NCI-H748 (cell line): ENCODE measurements around the gene HIBCH.
"Not testable (repeated sequence)": the region's sequence is repeated elsewhere in the genome, so short reads cannot be mapped to it uniquely, and the experiment has no call there.

Experiments
- DNase-seq: peaks from one replicate; lab custom pipeline; 2025; ENCODE audit not compliant: unreplicated experiment; lab: John Stamatoyannopoulos, UW

Gene HIBCH

GRCh38 chr2:190319555-190320498 lies at the start of gene HIBCH:
TSS of gene HIBCH (minus strand) at chr2:190319826. CDS start at chr2:190319750, 76 bp downstream.
- peak; percentile 100 for DNase-seq

DNA sequence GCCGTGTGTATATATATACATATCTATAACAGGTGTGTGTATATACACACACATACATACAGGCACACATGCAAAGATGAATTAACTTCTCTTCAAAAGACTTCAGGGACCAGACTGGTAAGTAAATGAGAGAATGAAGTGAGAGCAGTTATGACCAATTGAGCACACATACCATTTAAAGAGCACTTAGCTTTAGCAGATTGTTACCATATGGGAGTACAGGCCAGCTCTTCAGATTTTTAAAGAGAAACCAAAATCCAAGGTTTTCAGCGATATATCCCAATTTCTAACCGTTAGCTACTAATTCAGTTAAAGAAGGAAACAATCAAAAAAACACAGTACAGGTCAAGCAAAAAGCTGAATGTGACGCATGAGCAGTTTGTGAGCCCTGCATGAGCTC lies 47.5 kb upstream of the HIBCH start:
- DNase-seq: no peak

GRCh38 chr2:190366248-190366753 lies 46.7 kb upstream of the HIBCH start:
- no peak for DNase-seq

DNA sequence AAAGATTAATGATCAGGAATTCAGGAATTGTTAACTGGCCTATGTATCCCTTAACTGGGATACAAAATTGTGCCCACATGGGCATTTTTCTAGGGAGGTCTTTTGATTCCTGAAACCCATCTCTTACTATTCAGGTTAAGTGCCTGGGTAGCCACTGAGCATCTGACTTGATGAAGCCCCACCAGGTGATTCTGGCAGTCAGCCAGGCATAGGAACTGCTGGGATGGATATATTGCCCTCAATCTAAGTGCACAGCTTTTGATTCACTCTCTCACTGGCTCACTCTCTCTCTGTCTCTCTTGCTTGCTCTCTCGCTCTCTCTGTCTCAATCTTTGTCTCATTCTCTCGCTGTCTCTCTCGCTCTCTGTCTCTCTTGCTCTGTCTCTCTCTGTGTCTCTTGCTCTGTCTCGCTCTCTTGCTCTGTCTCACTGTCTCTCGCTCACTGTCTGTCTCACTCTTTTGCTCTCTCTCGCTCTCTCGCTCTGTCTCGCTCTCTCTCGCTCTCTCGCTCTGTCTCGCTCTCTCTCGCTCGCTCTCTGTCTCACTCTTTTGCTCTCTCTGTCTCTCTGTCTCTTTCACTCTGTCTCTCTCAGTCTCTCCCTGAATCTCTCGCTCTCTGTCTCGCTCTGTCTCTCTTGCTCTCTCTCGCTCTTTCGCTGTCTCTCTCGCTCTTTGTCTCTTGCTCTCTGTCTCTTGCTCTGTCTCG lies 46.0 kb upstream of the HIBCH start:
- peak; percentile 84 for DNase-seq

GRCh38 chr2:190362894-190363293 lies 43.3 kb upstream of the HIBCH start:
- DNase-seq: no peak

DNA sequence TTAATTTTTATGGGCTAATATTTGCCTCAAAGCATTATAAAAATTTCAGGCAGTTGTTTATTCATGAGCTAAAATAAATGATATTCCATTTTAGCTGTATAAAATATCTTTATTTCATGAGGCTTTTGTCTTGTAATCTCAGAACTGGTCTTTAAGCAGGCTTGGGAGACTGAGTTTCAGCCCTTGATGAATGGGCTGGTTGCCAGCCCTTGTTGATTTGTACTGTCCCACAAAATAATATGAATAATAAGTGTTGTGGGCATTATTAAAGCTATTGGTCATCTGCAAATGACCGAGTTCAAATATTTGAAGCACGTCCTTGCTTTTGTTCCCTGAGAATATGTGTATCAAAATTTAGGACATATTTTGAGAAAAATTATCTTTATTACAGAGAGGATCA lies 41.9 kb upstream of the HIBCH start:
- no peak for DNase-seq

- no peak for DNase-seq
These were observed 41.3 kb upstream of the HIBCH start for GRCh38 chr2:190360965-190361364.

- no peak for DNase-seq
These were observed 40.9 kb upstream of the HIBCH start for GRCh38 chr2:190360561-190360960.

DNA sequence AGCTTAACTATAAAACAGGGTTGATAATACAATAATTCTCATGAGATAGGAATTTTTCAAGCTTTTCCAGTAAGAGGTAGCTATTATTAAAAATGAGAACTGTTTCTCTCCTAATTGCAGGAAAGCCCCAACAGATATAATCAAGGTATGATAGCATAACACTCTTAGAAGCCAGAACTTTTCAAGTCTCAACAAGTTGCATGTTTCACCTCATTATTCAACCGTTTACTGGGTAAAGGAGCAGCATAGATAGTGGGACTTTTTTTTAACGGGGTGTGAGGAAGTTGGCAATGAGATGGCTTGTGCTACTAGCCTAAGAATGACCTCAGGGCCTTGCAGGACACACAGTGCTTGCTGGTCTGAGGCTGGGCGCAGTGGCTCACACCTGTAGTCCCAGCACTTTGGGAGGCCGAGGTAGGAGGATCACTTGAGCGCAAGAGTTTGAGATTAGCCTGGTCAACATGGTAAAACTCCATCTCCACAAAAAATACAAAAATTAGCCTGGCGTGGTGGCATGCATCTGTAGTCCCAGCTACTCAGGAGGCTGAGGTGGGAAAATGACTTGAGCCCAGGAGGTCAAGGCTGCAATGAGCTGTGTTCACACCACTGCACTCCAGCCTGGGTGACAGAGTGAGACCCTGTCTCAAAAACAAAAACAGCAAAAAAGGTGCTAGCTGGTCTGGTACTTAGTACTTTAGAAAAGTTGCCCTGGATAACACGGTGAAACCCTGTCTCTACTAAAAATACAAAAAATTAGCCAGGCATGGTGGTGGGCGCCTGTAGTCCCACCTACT lies 39.2 kb upstream of the HIBCH start:
- DNase-seq: not testable (repeated sequence)

GRCh38 chr2:190357600-190357999 lies 38.0 kb upstream of the HIBCH start:
- DNase-seq: no peak

DNA sequence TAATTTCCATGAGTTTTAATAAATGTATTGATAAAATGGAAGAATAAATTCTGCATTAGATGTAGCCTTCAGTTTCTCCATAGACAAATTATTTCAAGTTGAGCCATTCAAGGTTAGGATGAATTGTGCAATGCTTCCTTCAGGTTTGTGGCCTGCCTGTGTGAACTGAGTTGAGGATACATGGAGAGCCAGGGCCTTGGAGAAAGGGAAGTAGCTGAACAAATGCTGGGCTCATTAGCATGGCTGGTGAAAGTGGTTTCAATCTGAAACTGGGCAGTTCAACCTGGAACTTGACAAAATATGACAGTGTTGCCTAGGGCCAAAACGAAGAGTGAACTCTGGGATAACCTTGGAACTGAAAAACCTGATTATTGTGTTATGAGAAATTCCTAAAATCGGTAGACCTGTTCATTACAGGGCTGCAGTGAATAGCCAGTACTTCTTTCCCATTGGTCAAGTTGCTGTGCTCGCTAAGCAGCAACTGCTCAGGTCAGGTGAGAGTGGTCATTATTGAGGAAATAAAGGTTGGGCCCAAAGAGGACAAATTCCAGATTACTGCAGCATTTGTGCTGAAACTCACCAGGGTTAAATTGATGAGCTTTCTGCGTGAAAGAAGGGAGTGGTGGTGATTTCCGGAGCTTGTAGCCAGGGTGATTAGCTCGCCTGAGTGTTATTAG lies 36.5 kb upstream of the HIBCH start:
- DNase-seq: peak; percentile 27

- DNase-seq: peak; percentile 46
These were observed 34.5 kb upstream of the HIBCH start for GRCh38 chr2:190354003-190354690.

DNA sequence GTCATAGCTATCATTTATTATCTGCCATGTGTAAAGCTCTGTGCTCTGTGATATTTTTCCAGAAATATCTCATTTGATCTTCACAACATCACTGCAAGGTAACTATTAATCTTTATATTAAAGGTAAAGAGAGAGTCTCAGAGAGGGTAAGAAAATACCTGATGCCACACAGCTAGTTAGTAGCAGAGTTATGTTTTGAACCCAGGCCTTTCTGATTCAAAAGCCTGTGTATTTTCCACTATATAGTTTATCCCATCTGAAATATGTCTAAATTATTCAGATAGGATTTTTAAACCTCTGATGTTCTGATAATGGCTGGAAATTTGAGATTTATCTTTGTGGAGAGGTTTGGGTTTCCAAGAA lies 33.9 kb upstream of the HIBCH start:
- no peak for DNase-seq

DNA sequence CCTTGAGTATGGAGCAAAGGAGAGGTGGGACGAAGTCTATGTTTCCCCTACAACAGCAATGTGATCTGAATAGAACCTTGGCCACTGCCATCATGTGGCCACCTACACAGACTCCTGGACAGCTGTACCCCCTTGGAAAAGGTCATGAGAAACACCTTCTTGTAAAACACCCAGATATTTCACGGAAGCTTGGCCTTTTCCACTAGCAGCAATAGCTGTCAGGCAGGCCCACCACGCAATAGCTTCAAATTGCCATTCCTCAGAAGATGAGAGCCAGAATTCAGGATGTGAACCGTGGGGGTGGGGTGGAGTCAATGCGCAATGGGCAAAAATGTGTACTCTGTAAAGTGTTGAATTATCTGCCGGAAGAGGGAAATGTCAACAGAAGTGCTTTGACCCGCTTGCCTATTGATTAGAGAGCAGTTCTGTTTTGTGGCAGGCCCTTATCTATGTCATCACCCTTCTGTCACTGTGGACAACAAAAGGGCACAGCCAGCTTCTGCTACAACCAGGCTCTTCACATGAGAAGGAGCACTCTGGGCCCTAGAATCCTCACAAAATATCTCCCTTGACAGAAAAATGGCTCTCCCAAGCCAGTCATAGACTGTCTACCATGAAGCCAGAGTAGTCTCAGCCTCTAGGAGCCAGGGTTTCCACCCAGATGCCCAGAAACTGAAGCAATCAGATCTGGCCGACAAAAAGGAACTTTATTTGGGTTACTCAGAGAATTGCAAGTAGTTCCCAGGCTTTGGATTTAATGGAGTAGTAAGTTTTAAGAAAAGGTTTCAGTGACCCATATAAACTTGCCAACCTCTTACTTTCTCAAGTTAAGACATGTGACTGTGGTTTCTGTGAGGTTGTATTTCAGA lies 33.3 kb upstream of the HIBCH start:
- DNase-seq: peak; percentile 97

DNA sequence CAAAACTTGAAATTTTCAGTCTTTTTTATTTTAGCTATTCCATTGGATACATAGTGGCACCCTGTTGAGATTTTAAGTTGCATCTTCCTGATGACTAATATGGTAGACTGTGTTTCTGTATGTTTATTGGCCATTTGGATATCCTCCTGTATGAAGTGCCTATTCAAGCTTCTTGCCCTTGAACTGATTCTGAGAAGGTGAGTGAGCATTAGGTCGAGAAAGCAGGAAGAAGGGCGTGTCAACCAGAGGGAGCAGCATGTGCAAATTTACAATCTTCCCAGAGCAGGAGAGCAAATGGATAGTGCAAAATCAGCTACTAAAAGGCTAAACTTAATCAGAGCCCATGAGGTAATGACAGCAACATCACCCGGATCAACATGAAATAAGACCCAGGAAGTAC lies 32.3 kb upstream of the HIBCH start:
- DNase-seq: no peak

DNA sequence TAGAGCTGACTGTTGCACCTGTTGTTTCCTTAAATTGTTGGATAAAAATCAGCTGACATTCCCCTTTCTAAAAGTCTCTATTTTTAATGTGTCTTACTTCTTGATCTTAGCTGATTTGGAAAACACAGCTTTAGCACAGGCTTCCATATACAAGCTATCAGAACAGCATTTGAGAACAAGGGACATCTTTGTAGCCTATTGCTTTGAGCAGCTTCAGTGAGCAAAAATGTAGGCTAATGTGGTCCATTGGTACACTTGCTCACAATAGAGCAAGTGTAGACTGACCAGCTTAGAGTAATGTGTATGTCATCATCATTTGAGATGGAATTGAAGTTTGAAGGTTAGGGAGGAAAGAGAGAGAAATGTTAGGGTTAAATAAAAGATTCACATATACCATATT lies 30.7 kb upstream of the HIBCH start:
- no peak for DNase-seq

DNA sequence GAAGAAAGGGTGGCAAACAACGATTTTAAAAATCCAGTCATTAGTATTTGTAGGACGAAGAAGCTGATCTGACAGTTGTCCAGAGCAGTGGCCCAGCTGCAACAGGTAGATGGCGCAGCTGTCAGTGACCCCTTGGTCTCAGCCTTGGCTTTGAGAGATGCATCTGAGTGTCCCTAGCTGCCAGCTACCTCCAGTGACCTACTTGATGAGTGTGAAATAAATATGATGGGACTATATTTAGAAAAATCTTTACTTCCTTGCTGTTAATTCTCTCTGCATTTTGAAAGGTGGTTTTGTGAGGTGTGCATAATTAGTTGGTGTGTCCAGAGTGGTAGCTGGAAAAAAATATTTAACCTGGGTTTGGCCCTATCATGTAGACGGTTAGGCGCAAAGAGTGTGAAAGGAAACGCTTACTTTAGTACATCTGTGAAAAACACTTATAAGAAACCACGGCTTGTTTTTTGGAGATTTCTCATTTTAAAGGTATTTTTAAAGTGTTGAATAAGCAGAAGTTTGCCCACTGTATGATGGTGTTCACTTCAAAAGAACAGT lies 24.7 kb upstream of the HIBCH start:
- DNase-seq: peak; percentile 81

DNA sequence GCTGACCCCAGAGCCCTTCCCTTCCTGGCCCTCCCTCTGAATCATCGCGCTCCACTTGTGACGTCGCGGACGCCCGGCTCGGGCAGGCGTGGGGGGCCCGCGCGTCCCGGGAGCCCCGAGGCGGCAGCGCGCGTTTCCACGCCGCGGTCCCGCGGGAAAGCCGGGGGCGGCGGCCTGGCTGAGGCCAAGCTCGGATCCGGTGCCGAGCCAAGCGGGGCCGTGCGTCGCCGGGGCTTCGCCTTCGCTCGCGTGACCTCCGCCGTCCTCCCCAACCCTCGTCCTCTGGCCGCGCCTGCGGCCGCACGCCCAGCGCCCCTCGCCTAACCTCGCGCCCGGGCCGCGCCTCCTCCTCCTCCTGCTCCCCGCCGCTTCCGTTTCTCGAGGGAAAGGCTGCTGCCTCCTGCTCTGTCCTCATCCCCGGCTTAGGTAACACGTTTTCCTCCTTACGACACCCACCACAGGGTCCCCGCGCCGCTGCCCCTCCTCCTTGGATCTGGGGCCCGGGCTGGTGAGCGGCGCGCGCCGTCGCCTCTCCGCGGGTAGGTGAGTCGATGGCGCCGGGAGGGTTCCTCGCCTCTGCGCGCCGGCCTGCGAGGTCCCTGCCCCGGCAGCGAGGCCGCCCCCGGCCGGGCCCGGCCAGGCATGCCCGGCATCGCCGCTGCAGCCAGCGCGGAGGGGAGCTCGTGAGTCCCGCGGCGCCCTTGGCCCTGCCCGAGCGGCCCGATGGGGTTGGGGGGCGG lies 24.1 kb upstream of the HIBCH start, which contains the start of gene INPP1:
TSS of gene INPP1 (plus strand) at position 54 of the 740 bp plus-strand sequence. CDS start 16,514 bp downstream, outside the sequence.
- peak; percentile 85 for DNase-seq
